ENCODE results near the gene VAPA.

Gene VAPA

GRCh38 chr18:9915291-9916076 is 1.7 kb downstream of the VAPA start:
- DNase-seq: no peak

GRCh38 chr18:9916077-9916639 is 2.3 kb downstream of the VAPA start:
- no peak for DNase-seq

- DNase-seq: no peak
These were observed 3.0 kb downstream of the VAPA start for GRCh38 chr18:9916808-9917207.

GRCh38 chr18:9918016-9918680 is 4.3 kb downstream of the VAPA start:
- DNase-seq: no peak

- DNase-seq: no peak
These were observed 5.9 kb downstream of the VAPA start for GRCh38 chr18:9919564-9920232.

GRCh38 chr18:9922592-9923311 is 8.9 kb downstream of the VAPA start:
- no peak for DNase-seq

GRCh38 chr18:9924371-9924943 is 10.6 kb downstream of the VAPA start:
- no peak for DNase-seq

GRCh38 chr18:9925369-9925768 is 11.6 kb downstream of the VAPA start:
- no peak for DNase-seq

GRCh38 chr18:9925795-9926194 is 12.0 kb downstream of the VAPA start:
- DNase-seq: no peak

GRCh38 chr18:9926223-9926894 is 12.5 kb downstream of the VAPA start:
- DNase-seq: no peak

GRCh38 chr18:9926977-9927376 is 13.2 kb downstream of the VAPA start:
- DNase-seq: no peak

GRCh38 chr18:9927392-9928063 is 13.7 kb downstream of the VAPA start:
- no peak for DNase-seq

- no peak for DNase-seq
These were observed 14.9 kb downstream of the VAPA start for GRCh38 chr18:9928646-9929259.

- DNase-seq: no peak
These were observed 16.6 kb downstream of the VAPA start for GRCh38 chr18:9930299-9930884.

- no peak for DNase-seq
These were observed 17.3 kb downstream of the VAPA start for GRCh38 chr18:9931146-9931545.

GRCh38 chr18:9931678-9932077 is 17.9 kb downstream of the VAPA start:
- no peak for DNase-seq

GRCh38 chr18:9933865-9934264 is 20.0 kb downstream of the VAPA start:
- no peak for DNase-seq

- no peak for DNase-seq
These were observed 20.5 kb downstream of the VAPA start for GRCh38 chr18:9934274-9934673.

GRCh38 chr18:9941103-9941502 is 27.3 kb downstream of the VAPA start:
- DNase-seq: no peak

GRCh38 chr18:9941660-9942059 is 27.8 kb downstream of the VAPA start:
- no peak for DNase-seq

GRCh38 chr18:9943311-9943710 is 29.5 kb downstream of the VAPA start:
- no peak for DNase-seq
